GM12801 (cell line): Measurements from ENCODE around the gene PRRX2.

Source experiments
- CTCF ChIP-seq: IDR thresholded peaks from one replicate; pipeline ENCODE4 v1.5.1; 2011; ENCODE audit warnings: control low read depth; ENCODE audit not compliant: insufficient read length; ENCODE audit errors: extremely low read depth

The PRRX2 gene

GRCh38 chr9:129665389-129665775, at the start of gene PRRX2:
PRRX2 (plus strand) TSS chr9:129665647; CDS start chr9:129665868, 221 bp downstream.
- TF ChIP-seq CTCF = no peak

GRCh38 chr9:129617167-129617566, 48.3 kb upstream of the PRRX2 start:
- TF ChIP-seq CTCF = no peak

- TF ChIP-seq CTCF = no peak
These were observed 45.4 kb upstream of the PRRX2 start for GRCh38 chr9:129619787-129620668.

GRCh38 chr9:129620669-129621295, 44.7 kb upstream of the PRRX2 start, which contains the start of gene C9orf50:
C9orf50 (minus strand) TSS chr9:129621101; CDS start chr9:129620574, 527 bp downstream.
- TF ChIP-seq CTCF = no peak

GRCh38 chr9:129623331-129623730, 42.1 kb upstream of the PRRX2 start:
- no peak for TF ChIP-seq CTCF

GRCh38 chr9:129624168-129624759, 41.2 kb upstream of the PRRX2 start:
- no peak for TF ChIP-seq CTCF

- no peak for TF ChIP-seq CTCF
These were observed 40.5 kb upstream of the PRRX2 start for GRCh38 chr9:129624947-129625346.
